Limb (tissue), 2 donors: ENCODE results near the gene CLCF1.

ENCODE experiments used
- DNase-seq, 2 donors: peaks; one replicate each; pipeline ENCODE4 v3.0.0-alpha.2; 2016; ENCODE audit errors: extremely low spot score in 2 of 2

CLCF1 gene

DNA sequence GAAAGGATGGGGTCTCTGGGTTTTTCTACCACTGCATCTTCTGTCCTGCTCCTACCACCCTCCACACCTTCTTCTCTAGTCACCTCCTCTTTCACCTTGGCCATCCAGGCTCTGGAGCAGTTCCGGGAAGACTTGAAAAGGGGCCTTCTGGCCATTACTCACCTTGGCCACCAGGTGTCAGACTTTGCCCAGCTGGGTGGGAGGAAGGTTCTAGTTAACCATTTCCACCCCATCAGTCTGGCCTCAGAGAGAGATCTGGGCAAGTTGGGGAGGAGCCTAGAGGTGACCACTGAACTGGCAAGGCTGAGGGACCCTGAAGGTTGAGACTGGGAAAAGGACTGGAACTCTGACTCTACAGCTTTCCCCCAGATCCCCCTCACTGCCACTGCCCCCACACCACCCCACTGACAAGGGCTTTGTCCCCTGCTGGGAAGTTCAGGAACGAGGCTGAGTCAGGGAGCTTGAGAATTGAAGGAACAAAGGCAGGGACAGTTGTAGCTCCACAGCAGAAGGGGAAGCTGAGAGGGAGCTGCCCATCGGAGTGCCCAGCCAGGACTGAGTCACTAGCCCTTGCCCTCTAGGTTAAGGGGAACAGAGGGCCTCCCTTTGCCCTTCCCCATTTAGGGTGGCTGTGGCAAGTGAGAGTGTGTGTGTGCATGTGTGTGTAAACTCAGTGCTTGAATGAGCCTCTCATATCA lies 16.4 kb downstream of the CLCF1 start:
- DNase-seq, result peak; percentile 67 to 78

GRCh38 chr11:67356387-67356863 lies 17.0 kb downstream of the CLCF1 start:
- no peak for DNase-seq

DNA sequence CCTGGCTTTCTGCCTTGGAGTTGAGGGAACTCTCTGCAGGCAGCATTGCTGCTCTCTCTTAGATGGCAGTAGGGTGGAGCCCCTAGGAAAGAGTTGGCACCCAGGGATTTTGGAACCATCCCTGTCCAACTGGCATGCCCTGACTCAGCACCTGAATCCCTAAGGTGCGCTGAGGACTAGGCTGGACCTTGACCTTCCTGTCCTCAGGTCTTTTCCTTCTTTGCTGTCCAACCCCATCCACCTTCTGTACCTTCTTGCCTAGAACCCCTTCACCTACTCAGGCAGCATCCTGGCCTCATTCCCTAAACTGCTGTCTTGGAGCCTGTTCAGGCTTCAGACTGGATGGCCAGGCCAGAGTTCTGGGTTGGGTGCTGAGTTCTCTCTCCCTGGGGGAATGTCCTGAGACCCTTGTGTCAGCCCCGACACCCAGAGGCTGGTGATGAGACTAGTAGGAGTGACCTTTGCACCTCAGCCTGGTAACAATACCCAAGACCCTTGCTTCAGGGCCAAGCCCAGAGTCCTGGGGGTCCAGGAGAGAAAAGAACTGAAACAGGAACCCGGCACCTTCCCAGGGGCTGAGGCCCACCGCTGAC lies 17.5 kb downstream of the CLCF1 start:
- DNase-seq, result no peak

DNA sequence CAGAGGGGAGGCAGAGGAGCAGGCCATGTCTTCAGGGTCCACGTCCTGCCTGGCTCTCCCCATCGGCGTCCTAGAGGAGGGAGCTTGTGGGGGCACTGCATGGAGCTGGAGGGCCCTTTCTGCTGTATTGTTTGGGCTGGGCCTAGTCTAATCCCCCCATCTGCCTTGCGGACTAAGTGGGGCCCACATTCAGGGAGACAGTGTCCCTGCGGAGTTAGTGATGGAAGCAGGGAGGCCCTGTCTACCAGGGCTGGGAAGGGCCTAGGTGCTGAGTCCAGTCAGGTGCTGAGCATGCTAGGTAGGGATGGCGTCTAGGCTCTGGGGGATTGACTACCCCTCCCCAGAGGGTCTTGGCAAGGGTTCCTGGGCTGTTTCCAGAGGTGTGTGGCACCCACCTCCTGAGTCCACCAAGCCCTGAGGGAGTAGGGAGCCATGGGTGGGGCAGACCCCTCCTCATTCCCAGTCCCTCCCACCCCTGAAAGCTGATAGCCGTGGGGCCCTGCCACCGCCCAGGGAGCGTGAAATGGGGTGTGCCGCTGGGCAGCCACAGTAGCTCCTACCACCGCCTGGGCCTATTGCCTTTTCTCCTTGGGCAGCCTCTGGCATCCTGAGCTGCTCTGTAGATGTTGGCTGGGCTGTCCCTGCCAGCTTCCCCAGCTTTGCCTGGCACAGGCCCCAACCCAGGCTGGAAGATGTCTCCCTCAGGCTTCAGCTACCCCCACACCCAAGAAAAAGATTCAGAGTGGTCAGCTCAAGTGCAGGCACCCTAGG lies 18.2 kb downstream of the CLCF1 start:
- no peak for DNase-seq

DNA sequence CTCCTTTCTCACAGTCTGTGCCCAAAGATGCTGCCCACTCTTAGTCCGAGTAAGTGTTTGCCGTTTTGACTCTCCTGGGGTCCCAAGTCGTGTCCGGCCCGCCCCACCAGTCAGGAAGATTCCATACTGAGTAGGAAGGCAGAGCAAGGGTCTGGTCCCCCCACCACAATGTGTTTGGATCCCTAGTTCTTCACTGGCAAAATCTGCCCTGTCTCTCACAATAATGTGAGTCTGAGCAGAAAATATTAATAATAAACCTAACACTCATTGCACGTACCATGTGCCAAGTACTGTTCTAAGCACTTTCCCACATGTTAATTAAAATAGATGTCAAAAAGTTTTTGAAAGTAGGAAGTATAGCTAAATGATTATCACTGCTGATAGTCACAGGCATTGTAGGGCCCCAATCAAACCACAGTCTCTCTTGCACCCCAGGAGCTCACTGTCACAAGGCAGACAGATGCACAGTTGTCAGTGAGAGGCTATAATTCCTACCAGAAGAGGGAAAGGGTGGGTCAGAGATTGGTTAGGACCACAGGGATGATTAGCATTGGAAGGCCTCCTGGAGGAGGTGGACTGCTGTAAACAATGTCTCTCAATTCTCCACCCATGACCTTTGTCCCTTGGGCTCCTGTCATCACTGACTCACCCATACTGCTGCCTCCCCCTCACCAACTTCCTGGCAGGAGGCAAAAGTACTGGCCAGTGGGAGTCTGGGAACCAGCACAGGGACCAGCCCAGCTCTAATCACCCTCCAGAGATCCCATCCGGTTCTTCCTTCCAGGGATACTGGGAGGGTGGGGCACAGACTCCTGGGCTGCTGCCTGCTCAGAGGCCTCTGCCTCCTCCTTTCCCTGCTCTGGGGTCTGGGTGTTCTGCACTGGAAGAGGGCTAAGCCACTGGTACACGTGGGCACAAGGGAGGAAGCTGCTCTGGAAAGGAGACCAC lies 19.0 kb downstream of the CLCF1 start:
- DNase-seq, result no peak

- peak; percentile 95 to 97 for DNase-seq
These were observed 19.9 kb downstream of the CLCF1 start, which contains the start of gene POLD4 for GRCh38 chr11:67353317-67354074. TSS of gene POLD4 (minus strand) at chr11:67353546. CDS start at chr11:67353399, 147 bp downstream.

GRCh38 chr11:67352546-67353316 lies 20.7 kb downstream of the CLCF1 start:
- no peak for DNase-seq

DNA sequence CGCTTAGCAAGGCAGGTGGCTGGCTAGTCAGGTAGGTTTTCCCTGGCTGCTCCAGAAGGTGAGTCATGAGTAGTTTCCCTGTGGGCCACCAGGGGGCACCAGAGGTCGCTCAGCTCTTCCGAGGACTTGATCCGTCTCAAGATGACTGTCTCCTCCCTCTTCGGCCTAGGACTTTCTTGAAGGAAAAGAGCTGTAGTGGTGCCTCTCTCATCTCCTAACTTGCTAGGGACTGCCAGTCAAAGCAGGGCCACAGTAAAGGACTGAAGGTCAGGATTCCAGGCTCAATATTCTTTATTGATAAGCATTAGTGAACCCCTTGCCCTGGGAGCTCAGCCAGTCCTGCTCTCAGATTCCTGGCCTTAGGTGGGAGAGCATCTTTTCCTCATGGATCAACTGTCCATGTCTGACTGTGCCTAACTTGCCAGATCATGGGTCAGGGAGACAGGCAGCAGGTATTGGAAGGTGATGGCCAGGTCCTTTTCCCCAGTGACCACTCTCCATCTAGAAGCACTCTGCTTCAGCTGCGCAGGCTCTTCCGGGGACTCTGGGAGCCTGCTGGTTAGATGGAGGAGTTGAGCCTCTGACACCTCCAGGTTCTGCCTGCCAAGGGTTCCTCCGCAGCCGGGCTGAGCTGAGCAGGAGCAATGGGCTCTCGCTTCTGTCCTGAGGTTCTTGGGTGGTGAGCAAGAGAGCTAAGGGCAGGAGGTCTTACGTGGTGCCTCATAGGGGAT lies 22.0 kb downstream of the CLCF1 start:
- peak; percentile 76 to 87 for DNase-seq

DNA sequence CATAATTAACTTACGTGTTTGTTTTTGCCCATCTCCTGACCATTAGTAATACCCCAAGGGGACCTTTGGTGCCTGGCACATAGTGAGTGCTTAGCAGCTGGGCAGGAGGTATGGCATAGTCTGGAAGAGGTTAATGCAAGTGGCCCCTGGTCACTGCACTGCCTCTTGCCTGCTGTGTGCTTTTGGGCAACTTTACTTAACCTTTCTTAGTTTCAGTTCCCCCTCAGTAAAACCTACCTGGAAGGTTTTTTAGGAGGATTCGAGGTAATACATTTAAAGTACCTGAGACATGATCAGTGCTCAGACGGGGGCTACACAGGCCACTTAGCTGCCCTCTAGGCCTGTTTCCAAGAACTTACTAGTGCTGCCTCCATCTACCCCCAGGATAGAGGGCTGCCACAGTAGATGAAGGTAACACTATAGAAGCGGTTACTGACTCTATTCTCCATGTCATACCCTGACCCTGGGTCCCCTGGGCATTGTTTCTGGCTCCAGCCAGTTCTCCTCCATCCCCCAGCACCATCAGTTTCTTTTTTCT lies 23.4 kb downstream of the CLCF1 start:
- DNase-seq, result no peak

DNA sequence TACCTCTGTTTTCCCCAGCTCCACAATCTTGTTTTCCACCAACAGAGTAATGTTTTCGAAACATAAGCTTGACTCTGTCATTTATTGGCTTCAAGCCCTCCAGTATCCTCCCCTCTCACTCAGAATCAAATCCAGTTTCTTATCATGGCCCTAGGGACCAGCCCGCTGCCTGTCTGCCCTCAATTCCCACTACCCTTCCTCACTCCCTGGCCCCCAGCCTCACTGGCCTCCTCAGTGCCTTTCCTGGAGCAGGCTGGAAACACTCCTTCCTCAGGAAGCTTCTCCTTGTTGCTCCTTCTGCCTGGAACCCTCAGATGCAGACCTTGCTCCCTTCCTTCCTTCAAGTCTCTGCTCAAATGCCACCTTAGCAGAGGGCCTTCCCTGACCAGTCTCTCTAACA lies 23.9 kb downstream of the CLCF1 start:
- no peak for DNase-seq

- no peak for DNase-seq
These were observed 24.4 kb downstream of the CLCF1 start for GRCh38 chr11:67349036-67349435.

DNA sequence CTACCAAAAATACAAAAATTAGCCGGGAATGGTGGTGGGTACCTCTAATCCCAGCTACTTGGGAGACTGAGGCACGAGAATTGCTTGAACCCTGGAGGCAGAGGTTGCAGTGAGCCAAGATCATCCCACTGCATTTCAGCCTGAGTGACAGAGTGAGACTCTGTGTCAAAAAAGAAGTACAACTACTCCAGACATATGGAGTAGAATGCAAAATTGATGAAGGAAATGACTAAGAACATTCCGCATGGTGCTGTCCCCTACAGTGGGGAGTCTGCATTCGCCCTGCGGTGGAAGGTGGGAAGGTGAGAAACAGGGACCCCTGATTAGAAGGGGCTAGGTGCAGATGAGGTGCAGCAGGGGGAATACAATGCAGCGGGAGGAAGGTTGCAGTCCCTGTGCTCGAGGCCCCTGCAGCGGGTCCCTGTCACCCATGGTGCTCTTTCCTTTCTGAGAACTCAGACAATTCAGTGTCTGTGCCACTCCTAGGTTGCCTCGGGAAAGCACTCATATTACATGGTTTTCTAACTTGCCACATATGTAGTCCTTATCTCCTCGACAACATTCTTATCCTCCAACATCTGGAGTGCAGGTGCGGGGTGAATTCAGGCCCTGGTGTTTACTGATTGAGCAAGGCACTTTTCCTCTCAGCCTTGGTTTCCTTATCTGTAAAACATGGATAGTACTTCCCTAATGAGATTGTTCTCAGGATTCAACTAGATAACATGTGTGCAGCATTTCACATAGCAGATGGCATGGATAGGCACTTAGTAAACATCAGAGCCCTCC lies 25.2 kb downstream of the CLCF1 start:
- DNase-seq, result no peak

- DNase-seq, result no peak
These were observed 27.2 kb downstream of the CLCF1 start for GRCh38 chr11:67345920-67346819.

- DNase-seq, result no peak
These were observed 28.0 kb downstream of the CLCF1 start for GRCh38 chr11:67345247-67345919.

- no peak for DNase-seq
These were observed 29.1 kb downstream of the CLCF1 start for GRCh38 chr11:67344264-67344663.

- no peak for DNase-seq
These were observed 36.1 kb downstream of the CLCF1 start for GRCh38 chr11:67337257-67337656.
